A549 (cell line): ENCODE data around the gene GNG8.

ENCODE experiments used
- CTCF ChIP-seq: fragments of >200 bp; sonication (Bioruptor Twin); formaldehyde crosslinking; IDR thresholded peaks from 3 replicates; pipeline ENCODE4 v1.5.1; 2016
- ELK1 ChIP-seq: fragments of 150-350 bp; IDR thresholded peaks from 2 replicates; pipeline ENCODE4 v1.6.1; 2014; ENCODE audit warnings: low read depth, mild to moderate bottlenecking, low read length
- EP300 ChIP-seq, 2 experiments: fragments of >200 bp; sonication (Bioruptor Twin); formaldehyde crosslinking; IDR thresholded peaks; 2 replicates in 1 of 2; 3 replicates in 1 of 2; pipeline ENCODE4 v1.6.1; 2016 to 2017
- KDM1A ChIP-seq: fragments of 200-600 bp; sonication (generic); IDR thresholded peaks from 2 replicates; pipeline ENCODE4 v1.6.1; 2016; ENCODE audit warnings: low read depth, mild to moderate bottlenecking
- NR3C1 ChIP-seq: fragments of >200 bp; sonication (Bioruptor Twin); formaldehyde crosslinking; IDR thresholded peaks from 3 replicates; pipeline ENCODE4 v1.6.1; 2017
- POLR2A ChIP-seq: IDR thresholded peaks from 2 replicates; pipeline ENCODE4 v1.6.1; 2012; ENCODE audit warnings: mild to moderate bottlenecking, low read length
- RAD21 ChIP-seq, 2 experiments: fragments of >200 bp in 1 of 2; sonication (Bioruptor Twin) in 1 of 2; formaldehyde crosslinking in 1 of 2; IDR thresholded peaks in 1 of 2; conservative IDR thresholded peaks in 1 of 2; 2 replicates in 1 of 2; 3 replicates in 1 of 2; pipeline ENCODE4 v1.6.1; 2012 to 2018; ENCODE audit warnings: inconsistent platforms in 1 of 2
- SMC3 ChIP-seq: fragments of >200 bp; sonication (Bioruptor Twin); formaldehyde crosslinking; IDR thresholded peaks from 3 replicates; pipeline ENCODE4 v1.6.1; 2018; ENCODE audit warnings: inconsistent platforms
- SREBF2 ChIP-seq: fragments of 450-650 bp; IDR thresholded peaks from 2 replicates; pipeline ENCODE4 v1.6.1; 2014; ENCODE audit warnings: mild to moderate bottlenecking, moderate library complexity
- USF2 ChIP-seq: fragments of 450-650 bp; IDR thresholded peaks from 2 replicates; pipeline ENCODE4 v1.6.1; 2014; ENCODE audit warnings: antibody characterized with exemption

GRCh38 chr19:46598372-46598917, 37.6 kb downstream of the GNG8 start:
- TF ChIP-seq USF2: no peak
- TF ChIP-seq RAD21 (conservative IDR thresholded peaks at IDR 0.05 in 1 of 2, IDR thresholded peaks at IDR 0.05 in 1 of 2): no peak
- no peak for TF ChIP-seq EP300 (IDR thresholded peaks at IDR 0.05)
- TF ChIP-seq KDM1A: no peak
- no peak for TF ChIP-seq POLR2A
- TF ChIP-seq NR3C1: no peak
- TF ChIP-seq CTCF: no peak
- TF ChIP-seq SREBF2: no peak
- no peak for TF ChIP-seq ELK1
- no peak for TF ChIP-seq SMC3
